GM18867 (cell line): ENCODE data around the gene CHCHD4.
A peak's percentile ranks its signal among the peaks of the same experiment; 100 is the strongest.

ENCODE experiments used
- ATAC-seq: cut with Tn5 transposase; IDR thresholded peaks from one replicate; pipeline ENCODE4 v1.9.1; 2021; ENCODE audit warnings: mild to moderate bottlenecking, moderate library complexity; ENCODE audit not compliant: unreplicated experiment

CHCHD4 gene

GRCh38 chr3:14124615-14125192, at the start of gene CHCHD4, which contains the start of gene TMEM43:
Gene CHCHD4, minus strand, starts transcription at chr3:14124870. Its CDS starts 194 bp downstream, at chr3:14124676.
Gene TMEM43, plus strand, starts transcription at chr3:14125052. Its CDS starts 142 bp downstream, at chr3:14125194.
- peak; percentile 81 for ATAC-seq

- no peak for ATAC-seq
Measured at GRCh38 chr3:14172496-14172895, 47.8 kb upstream of the CHCHD4 start.

- ATAC-seq: no peak
Measured at GRCh38 chr3:14170531-14171159, 46.0 kb upstream of the CHCHD4 start.

GRCh38 chr3:14169871-14170270, 45.2 kb upstream of the CHCHD4 start:
- ATAC-seq: no peak

- no peak for ATAC-seq
Measured at GRCh38 chr3:14169435-14169834, 44.8 kb upstream of the CHCHD4 start.

DNA sequence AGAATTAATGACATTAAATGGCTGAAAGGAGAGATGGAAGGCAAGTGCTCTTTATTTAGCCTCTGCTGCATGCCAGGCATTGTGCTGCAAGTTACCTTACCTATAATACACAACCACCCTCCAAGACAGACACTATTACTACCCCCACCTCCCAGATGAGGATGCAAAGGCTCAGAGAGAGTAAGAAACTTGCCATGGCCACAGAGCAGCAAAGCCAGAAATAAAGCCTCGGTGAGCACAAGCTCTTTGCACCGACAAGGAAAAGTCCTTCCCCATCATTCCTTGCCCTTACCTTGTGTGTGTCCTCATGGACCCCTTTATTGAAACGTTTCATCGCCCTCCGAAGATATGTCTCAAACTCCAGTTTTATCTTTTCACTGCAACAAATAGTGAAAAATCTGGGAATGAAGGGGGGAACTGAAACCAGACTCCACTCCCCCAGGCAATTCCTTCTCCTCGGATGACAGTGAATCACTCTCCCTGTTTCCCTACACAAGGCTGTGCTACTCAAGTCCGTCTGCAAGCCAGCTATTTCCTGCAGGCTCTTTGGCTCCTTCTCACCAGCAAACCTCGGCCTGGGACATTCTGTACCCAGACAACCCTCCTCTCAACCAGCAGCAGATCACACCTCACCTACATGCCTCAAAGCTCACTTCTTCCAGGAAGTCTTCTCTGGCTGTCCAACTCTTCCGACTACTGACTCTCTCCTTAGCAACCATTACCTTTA, 42.4 kb upstream of the CHCHD4 start:
- ATAC-seq: no peak

- no peak for ATAC-seq
Measured at GRCh38 chr3:14162178-14162577, 37.5 kb upstream of the CHCHD4 start.

DNA sequence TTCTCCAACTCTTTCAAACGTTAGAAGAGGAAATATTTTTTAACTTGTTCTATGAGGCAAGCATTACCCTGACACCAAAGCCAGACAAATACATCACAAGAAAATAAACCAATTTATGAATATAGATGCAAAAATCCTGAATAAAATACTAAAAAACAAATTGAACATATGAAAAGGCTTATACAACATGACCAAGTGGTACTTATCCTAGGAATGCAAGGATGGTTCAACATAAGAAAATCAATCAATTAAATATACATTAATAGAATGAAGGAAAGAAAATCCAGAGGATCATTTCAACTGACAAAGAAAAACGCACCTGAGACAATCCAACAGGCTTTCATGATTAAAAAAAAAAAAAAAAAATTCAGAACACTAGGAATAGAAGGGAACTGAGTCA, 36.6 kb upstream of the CHCHD4 start:
- no peak for ATAC-seq

DNA sequence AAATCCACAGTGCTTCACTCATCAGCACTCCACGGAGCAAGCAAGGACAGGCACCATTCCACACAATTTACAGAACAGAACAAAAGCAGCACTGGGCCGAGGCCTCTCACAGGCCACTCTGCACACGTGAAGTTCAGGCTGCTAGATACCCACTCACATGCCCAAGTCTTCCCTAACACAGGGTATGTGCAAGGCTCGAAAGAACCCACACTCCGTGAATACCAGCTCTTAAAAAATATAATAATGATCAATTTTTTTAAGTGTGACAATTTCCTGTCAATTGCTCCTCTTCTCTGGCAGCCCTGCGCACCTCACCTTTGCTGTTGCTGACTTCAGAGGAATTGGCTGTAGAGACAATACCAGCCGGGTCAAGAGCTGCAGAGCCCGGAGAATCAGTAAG, 34.8 kb upstream of the CHCHD4 start:
- ATAC-seq: no peak

DNA sequence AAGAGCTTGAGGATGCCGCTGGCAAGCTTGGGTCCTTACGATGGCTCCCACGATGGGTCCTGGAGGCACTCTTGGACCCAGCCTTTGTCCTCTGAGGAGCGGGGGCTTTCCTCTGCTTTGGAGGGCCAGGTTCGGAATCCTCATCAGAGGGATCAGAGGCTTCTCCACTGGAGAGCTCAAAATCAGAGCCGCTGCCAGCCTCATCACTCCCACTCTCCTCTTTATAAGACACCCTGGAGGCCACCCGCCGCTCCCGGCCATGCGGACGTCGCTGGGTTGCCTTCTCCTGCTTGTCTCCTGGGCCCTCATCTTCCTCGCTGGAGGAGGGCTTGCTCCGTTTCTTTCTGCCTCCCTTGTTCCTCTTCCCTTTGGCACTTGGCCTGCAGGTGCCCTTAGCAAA, 33.7 kb upstream of the CHCHD4 start:
- ATAC-seq: no peak

DNA sequence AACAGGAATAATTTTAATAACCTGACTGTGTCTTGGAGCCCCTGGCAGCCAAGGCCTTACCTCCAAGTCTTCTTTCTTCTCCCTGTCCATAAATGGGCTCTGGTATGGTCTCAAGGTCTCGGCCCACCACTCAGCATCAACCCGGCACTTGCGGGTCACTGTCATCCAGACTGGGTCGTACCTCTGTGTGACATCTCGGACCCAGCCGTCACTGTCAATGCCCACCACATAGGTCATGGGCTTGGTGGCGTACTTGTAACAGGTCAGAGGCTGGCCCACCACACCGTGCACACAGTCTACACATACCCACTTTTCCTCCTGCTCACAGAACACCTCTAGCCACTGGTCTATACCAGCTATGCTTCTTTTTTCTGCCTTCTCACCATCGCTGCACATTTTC, 33.3 kb upstream of the CHCHD4 start:
- ATAC-seq: no peak

- ATAC-seq: no peak
Measured at GRCh38 chr3:14156843-14157561, 32.3 kb upstream of the CHCHD4 start.

DNA sequence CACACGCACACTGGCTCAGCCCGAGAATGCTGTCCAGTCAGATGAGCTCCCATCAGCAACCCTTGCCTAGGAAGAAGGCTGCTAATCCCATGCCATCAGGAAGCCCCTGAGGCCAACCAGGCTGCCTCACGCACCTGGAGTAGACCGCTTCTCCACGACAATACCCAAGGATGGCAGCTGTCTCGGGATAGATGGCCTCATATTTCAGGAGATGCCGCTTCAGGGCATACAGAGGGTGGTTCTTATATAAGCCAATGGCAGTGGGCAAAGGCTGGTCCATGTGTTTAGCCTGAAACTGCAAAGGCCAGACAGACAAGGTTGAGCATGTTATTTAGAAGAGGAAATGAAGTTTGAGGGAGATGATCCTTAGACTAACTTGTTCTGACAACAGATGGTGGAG, 31.5 kb upstream of the CHCHD4 start:
- ATAC-seq: no peak

- no peak for ATAC-seq
Measured at GRCh38 chr3:14154895-14155440, 30.3 kb upstream of the CHCHD4 start.

DNA sequence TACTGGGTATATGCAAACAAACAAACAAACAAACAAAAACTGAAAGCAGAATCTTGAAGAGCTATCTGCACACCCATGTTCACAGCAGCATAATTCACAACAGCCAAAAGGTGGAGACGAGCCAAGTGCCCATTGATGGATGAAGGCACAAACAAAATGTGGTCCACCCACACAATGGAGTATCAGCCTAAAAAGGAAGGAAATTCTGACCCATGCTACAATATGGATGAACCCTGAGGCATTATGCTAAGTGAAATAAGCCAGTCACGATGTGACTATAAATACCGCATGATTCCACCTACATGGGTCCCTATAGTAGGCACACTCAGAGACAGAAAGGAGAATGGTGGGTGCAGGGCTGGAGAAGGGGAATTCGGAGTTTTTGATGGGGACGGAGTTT, 29.6 kb upstream of the CHCHD4 start:
- ATAC-seq: no peak

GRCh38 chr3:14153663-14154062, 29.0 kb upstream of the CHCHD4 start:
- no peak for ATAC-seq

- ATAC-seq: no peak
Measured at GRCh38 chr3:14152963-14153355, 28.3 kb upstream of the CHCHD4 start.

DNA sequence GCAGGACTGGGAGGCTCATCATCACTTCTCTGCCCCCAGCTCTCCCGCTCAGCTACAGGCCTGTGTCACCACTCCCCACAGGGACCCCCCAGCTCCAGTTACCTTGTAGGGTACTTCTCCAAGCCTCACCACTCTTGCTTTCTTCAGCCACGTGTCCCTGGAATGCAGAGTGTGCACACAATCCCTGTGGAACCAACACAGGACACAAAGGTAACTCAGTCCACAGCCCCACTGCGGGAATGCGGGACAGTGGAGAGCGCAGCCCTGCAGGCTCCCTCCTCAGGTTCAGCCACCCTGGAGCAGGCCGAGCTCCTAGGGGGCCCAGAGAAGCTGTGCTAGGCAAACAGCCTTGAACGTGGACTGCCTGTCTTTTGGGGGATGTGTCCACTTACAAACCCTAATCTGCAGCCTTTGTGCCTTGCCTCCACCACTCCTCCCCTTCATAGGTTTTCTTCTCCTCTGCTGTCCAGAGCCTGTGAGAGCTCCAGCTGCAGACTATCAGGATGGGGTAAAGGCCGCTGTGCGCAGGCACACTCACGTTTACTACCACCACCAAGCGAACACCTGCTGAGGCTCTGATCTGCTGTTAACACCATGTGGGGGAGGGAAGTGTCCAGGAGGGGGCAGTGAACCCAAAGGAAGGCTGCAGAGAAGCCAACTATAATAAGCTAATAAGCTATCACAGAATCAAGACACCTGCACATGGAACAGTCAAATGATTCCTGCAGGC, 27.7 kb upstream of the CHCHD4 start:
- no peak for ATAC-seq

DNA sequence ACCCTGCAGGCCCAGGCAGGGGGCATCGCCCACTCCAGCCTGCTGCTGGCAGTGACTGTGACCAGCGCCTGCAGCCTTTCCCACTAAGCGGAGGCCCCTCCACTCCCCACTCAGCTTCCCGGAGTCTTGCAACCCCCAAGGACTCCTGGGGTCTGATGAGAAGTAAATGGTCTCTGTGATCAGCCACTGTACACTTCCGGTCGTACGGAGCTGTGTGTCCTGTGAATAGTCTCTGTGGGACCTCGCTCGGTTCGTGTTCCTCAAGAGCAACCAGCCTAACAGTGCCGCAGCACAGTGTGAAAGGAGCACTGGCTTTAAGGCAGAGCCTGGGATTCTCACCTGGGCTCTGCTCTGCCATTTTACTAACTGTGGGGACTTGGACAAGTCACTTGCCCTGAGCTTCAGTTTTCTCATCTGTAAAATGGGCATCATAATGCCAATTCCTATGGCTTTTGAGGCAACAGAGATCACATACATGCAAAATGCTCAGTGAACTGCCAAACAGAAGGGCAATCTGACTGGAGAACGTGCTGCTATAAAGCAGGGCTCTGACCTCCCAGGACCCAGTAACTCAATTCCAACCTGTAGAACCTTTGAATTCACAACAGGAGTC, 26.9 kb upstream of the CHCHD4 start:
- no peak for ATAC-seq
